GM18873 (cell line): Measurements from ENCODE around the gene ZXDC.

Experiments used
- ATAC-seq: cut with Tn5 transposase; IDR thresholded peaks from one replicate; pipeline ENCODE4 v1.9.1; 2021; ENCODE audit warnings: mild to moderate bottlenecking, moderate library complexity, moderate number of reproducible peaks; ENCODE audit not compliant: unreplicated experiment, low FRiP score

Gene ZXDC

GRCh38 chr3:126439346-126439967 is 36.2 kb downstream of the ZXDC start:
- no peak for ATAC-seq

- ATAC-seq = no peak
Measured at GRCh38 chr3:126438746-126439145, 36.9 kb downstream of the ZXDC start.

- no peak for ATAC-seq
Measured at GRCh38 chr3:126438186-126438585, 37.5 kb downstream of the ZXDC start.

- no peak for ATAC-seq
Measured at GRCh38 chr3:126436826-126437717, 38.6 kb downstream of the ZXDC start.

- no peak for ATAC-seq
Measured at GRCh38 chr3:126435456-126436315, 40.0 kb downstream of the ZXDC start.

- no peak for ATAC-seq
Measured at GRCh38 chr3:126434931-126435411, 40.7 kb downstream of the ZXDC start.

GRCh38 chr3:126434264-126434590 is 41.5 kb downstream of the ZXDC start:
- ATAC-seq = no peak

GRCh38 chr3:126433496-126434263 is 42.0 kb downstream of the ZXDC start:
- no peak for ATAC-seq

GRCh38 chr3:126433105-126433430 is 42.6 kb downstream of the ZXDC start:
- ATAC-seq = no peak

- ATAC-seq = no peak
Measured at GRCh38 chr3:126432361-126433104, 43.2 kb downstream of the ZXDC start.

GRCh38 chr3:126431103-126431534 is 44.6 kb downstream of the ZXDC start:
- ATAC-seq = no peak

GRCh38 chr3:126424751-126425150 is 50.9 kb downstream of the ZXDC start:
- no peak for ATAC-seq

- no peak for ATAC-seq
Measured at GRCh38 chr3:126424039-126424717, 51.5 kb downstream of the ZXDC start.

GRCh38 chr3:126423191-126424038 is 52.3 kb downstream of the ZXDC start:
- ATAC-seq = no peak

GRCh38 chr3:126422571-126423091 is 53.1 kb downstream of the ZXDC start:
- ATAC-seq = no peak

GRCh38 chr3:126422121-126422520 is 53.6 kb downstream of the ZXDC start:
- ATAC-seq = no peak

- ATAC-seq = no peak
Measured at GRCh38 chr3:126421573-126422119, 54.0 kb downstream of the ZXDC start.
